Hepatocyte (in vitro differentiated cells): ENCODE results near the gene ATP6V0A4. TPM values are rescaled to one million over a fixed set of nuclear protein-coding genes. Genes with fewer than 3 reads are reported as not detected.

Experiments
- DNase-seq: peaks from one replicate; pipeline ENCODE4 v3.0.0-alpha.2; 2016; ENCODE audit warnings: low spot score
- H2AFZ ChIP-seq: fragments of 200-600 bp; sonication (generic); 2 replicates; pipeline ENCODE4 v1.6.0; 2016; ENCODE audit warnings: antibody characterized with exemption, mild to moderate bottlenecking
- H3K27ac ChIP-seq: fragments of 200-600 bp; sonication (generic); 2 replicates; pipeline ENCODE4 v1.5.1; 2016; ENCODE audit warnings: mild to moderate bottlenecking
- H3K27me3 ChIP-seq: fragments of 200-600 bp; sonication (generic); 2 replicates; pipeline ENCODE4 v1.6.1; 2016
- H3K36me3 ChIP-seq: fragments of 200-600 bp; sonication (generic); replicated peaks from 2 replicates; pipeline ENCODE4 v1.5.1; 2016; ENCODE audit warnings: low read depth; ENCODE audit not compliant: insufficient read depth
- H3K4me1 ChIP-seq: fragments of 200-600 bp; sonication (generic); 2 replicates; pipeline ENCODE4 v1.5.1; 2016; ENCODE audit warnings: mild to moderate bottlenecking, moderate library complexity; ENCODE audit not compliant: insufficient read depth
- H3K4me2 ChIP-seq: fragments of 200-600 bp; sonication (generic); 2 replicates; pipeline ENCODE4 v1.6.0; 2016
- H3K4me3 ChIP-seq: fragments of 200-600 bp; sonication (generic); 2 replicates; pipeline ENCODE4 v1.5.1; 2016; ENCODE audit warnings: mild to moderate bottlenecking
- H3K79me2 ChIP-seq: fragments of 200-600 bp; sonication (generic); 2 replicates; pipeline ENCODE4 v1.6.0; 2017; ENCODE audit warnings: mild to moderate bottlenecking
- H3K9me2 ChIP-seq: fragments of 200-600 bp; sonication (generic); replicated peaks from 2 replicates; pipeline ENCODE4 v1.6.0; 2017; ENCODE audit warnings: mild to moderate bottlenecking; ENCODE audit not compliant: insufficient read depth
- H3K9me3 ChIP-seq: fragments of 200-600 bp; sonication (generic); 2 replicates; pipeline ENCODE4 v1.5.1; 2016; ENCODE audit warnings: low read depth, mild to moderate bottlenecking
- H4K20me1 ChIP-seq: fragments of 200-600 bp; sonication (generic); 2 replicates; pipeline ENCODE4 v1.6.0; 2016; ENCODE audit warnings: mild to moderate bottlenecking; ENCODE audit not compliant: insufficient read depth, poor library complexity, severe bottlenecking
- EZH2 ChIP-seq: fragments of 200-600 bp; sonication (generic); IDR thresholded peaks from 2 replicates; pipeline ENCODE4 v1.6.1; 2016; ENCODE audit warnings: antibody characterized with exemption, mild to moderate bottlenecking, borderline replicate concordance
- EZH2phosphoT487 ChIP-seq: fragments of 200-600 bp; sonication (generic); IDR thresholded peaks from one replicate; pipeline ENCODE4 v1.6.1; 2018; ENCODE audit warnings: antibody characterized with exemption, mild to moderate bottlenecking, low read depth, moderate library complexity; ENCODE audit not compliant: unreplicated experiment, severe bottlenecking
- WGBS: methylation state at CpG from one replicate; pipeline ENCODE4 v1.1.6; 2016; ENCODE audit warnings: low lambda C conversion rate; ENCODE audit errors: missing lambda C conversion rate; 5-methylcytosine and 5-hydroxymethylcytosine counted together
- polyA plus RNA-seq: library from polyadenylated mRNA; unstranded; fragments of >200 nt; fragmentation: Nextera tagmentation; extraction: Ambion mirVana; gene quantifications from 2 replicates; pipeline ENCODE4 v1.2.1, GENCODE V29; 2016
- total RNA-seq: library from RNA; depleted of rRNA; stranded (reverse); fragments of >200 nt; gene quantifications from 2 replicates; pipeline ENCODE4 v1.2.3, GENCODE V29; 2014
- TF ChIP-seq, protein P1 (sequence below): fragments of 200-600 bp; sonication (generic); IDR thresholded peaks from 2 replicates; pipeline ENCODE4 v1.5.1; 2016; ENCODE audit warnings: antibody characterized with exemption, mild to moderate bottlenecking; ENCODE audit not compliant: poor library complexity

The ATP6V0A4 gene
- total and polyA plus RNA-seq, 2 experiments from 2014 or later: 0.34 to 1.1 TPM

DNA sequence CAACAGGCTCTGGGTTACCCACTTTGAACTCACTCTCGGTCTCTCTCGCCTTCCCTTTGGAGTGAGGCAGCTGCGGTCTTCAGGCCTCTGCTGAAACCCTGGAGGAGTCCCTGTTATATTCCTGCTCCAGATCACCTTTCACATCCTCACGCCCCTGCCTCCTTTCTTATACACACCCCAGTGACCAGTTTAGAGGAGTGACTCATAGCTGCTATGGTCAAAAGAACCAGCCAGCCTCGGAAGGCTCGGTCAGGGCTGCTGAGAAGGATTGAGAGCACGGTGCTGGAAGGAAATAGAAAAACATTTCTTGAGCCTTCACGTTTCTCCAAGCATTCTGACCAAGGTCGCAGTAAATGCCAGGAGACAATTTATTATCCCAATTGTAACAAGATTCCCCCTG lies 68.6 kb downstream of the ATP6V0A4 start:
- no peaks in the 10 kb centered on the region for H3K9me3 ChIP-seq
- no peaks in the 10 kb centered on the region for H3K27me3 ChIP-seq
- no peaks in the 10 kb centered on the region for H3K9me2 ChIP-seq
- no peak overlapping the region for H3K27ac ChIP-seq
- TF ChIP-seq, protein P1, sequence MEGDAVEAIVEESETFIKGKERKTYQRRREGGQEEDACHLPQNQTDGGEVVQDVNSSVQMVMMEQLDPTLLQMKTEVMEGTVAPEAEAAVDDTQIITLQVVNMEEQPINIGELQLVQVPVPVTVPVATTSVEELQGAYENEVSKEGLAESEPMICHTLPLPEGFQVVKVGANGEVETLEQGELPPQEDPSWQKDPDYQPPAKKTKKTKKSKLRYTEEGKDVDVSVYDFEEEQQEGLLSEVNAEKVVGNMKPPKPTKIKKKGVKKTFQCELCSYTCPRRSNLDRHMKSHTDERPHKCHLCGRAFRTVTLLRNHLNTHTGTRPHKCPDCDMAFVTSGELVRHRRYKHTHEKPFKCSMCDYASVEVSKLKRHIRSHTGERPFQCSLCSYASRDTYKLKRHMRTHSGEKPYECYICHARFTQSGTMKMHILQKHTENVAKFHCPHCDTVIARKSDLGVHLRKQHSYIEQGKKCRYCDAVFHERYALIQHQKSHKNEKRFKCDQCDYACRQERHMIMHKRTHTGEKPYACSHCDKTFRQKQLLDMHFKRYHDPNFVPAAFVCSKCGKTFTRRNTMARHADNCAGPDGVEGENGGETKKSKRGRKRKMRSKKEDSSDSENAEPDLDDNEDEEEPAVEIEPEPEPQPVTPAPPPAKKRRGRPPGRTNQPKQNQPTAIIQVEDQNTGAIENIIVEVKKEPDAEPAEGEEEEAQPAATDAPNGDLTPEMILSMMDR: no peak
- no peak for TF ChIP-seq EZH2
- no peak for TF ChIP-seq EZH2phosphoT487
- H4K20me1 ChIP-seq: no peaks in the 10 kb centered on the region
- no peaks in the 10 kb centered on the region for H3K4me1 ChIP-seq
- DNase-seq: no peak
- H3K36me3 ChIP-seq: no peaks in the 10 kb centered on the region
- 88% methylated on average over 9 of the region's 9 CpGs for WGBS
- no peaks in the 10 kb centered on the region for H3K79me2 ChIP-seq
- H2AFZ ChIP-seq: no peak overlapping the region
- no peak overlapping the region for H3K4me3 ChIP-seq
- H3K4me2 ChIP-seq: no peak overlapping the region

DNA sequence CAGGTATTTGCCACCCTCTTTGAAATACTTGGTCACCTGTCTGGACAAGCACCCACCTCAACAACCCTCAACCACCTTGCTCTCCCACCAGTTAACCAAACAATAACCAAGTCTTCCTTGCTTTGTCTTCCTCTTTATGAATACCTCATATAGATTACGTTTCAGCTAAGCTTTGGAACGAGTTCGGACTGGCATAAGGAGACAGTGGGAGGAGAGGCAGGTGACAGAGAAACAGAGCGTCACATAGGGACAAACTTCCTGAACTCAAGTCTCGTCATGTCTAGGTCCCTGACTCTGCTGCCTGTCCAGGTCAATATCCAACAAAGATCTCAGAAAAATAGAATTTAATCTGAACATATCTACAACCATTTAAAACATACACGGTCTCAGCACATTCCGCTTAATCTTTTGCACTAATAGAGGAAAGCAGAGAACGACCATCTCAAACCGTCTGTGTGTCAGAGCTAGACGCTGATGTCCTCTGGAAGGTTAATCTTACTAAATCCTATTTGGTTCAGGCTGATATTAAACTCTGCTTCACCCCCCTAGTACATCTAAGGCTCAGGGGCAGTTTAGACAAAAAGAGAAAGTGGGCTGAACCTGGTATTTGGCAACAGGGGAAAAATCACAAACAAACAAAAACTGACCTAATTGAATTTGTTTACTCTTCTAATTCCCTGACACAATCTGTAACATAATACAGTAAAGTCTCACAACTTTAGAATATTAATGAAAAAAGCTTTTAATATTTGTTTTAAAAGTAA lies 70.5 kb downstream of the ATP6V0A4 start:
- Histone ChIP-seq H3K36me3 (no peaks in the 10 kb centered on the region), H3K4me1 (no peaks in the 10 kb centered on the region), H3K9me3 (no peaks in the 10 kb centered on the region), H3K79me2 (no peaks in the 10 kb centered on the region), H3K9me2 (no peaks in the 10 kb centered on the region), H3K4me2 (no peak overlapping the region), H3K27ac (no peak overlapping the region), H2AFZ (no peak overlapping the region), H4K20me1 (no peaks in the 10 kb centered on the region), H3K4me3 (no peak overlapping the region), H3K27me3 (no peaks in the 10 kb centered on the region)
- DNase-seq: no peak
- WGBS: 77% methylated on average over 10 of the region's 10 CpGs
- TF ChIP-seq, protein P1: no peak
- no peak for TF ChIP-seq EZH2
- TF ChIP-seq EZH2phosphoT487: no peak

GRCh38 chr7:138726288-138726687 lies 71.7 kb downstream of the ATP6V0A4 start:
- Histone ChIP-seq H2AFZ (no peak overlapping the region), H3K9me2 (no peaks in the 10 kb centered on the region), H3K27me3 (no peaks in the 10 kb centered on the region), H3K4me2 (no peak overlapping the region), H3K4me1 (no peaks in the 10 kb centered on the region), H3K79me2 (no peaks in the 10 kb centered on the region), H3K9me3 (no peaks in the 10 kb centered on the region), H3K4me3 (no peak overlapping the region), H4K20me1 (no peaks in the 10 kb centered on the region), H3K36me3 (no peaks in the 10 kb centered on the region), H3K27ac (no peak overlapping the region)
- TF ChIP-seq EZH2phosphoT487: no peak
- TF ChIP-seq EZH2: no peak
- TF ChIP-seq, protein P1: no peak
- WGBS: 81% methylated on average over 9 of the region's 9 CpGs
- DNase-seq: no peak
